ENCODE measurements around the gene PIGK.
"Not testable (repeated sequence)": the region's sequence is repeated elsewhere in the genome, so short reads cannot be mapped to it uniquely, and the experiment has no call there.

Gene PIGK

GRCh38 chr1:77188770-77189169 lies 30.5 kb downstream of the PIGK start:
- DNase-seq, result no peak

GRCh38 chr1:77186907-77187306 lies 32.3 kb downstream of the PIGK start:
- not testable (repeated sequence) for DNase-seq

GRCh38 chr1:77182083-77182482 lies 37.1 kb downstream of the PIGK start:
- no peak for DNase-seq

GRCh38 chr1:77179632-77180031 lies 39.6 kb downstream of the PIGK start:
- no peak for DNase-seq

GRCh38 chr1:77175230-77175844 lies 43.9 kb downstream of the PIGK start:
- DNase-seq, result no peak

GRCh38 chr1:77170687-77171086 lies 48.5 kb downstream of the PIGK start:
- DNase-seq, result no peak

- DNase-seq, result no peak
Observed at GRCh38 chr1:77168358-77168757, 50.9 kb downstream of the PIGK start.

GRCh38 chr1:77164434-77164944 lies 54.7 kb downstream of the PIGK start:
- DNase-seq, result no peak

- DNase-seq, result not testable (repeated sequence)
Observed at GRCh38 chr1:77159706-77160105, 59.5 kb downstream of the PIGK start.

- DNase-seq, result no peak
Observed at GRCh38 chr1:77156214-77156613, 63.0 kb downstream of the PIGK start.

- no peak for DNase-seq
Observed at GRCh38 chr1:77146270-77146669, 73.0 kb downstream of the PIGK start.

GRCh38 chr1:77143529-77144121 lies 75.6 kb downstream of the PIGK start:
- DNase-seq, result no peak

- no peak for DNase-seq
Observed at GRCh38 chr1:77139389-77139788, 79.8 kb downstream of the PIGK start.

GRCh38 chr1:77134359-77134758 lies 84.9 kb downstream of the PIGK start:
- DNase-seq, result no peak

GRCh38 chr1:77133731-77134358 lies 85.4 kb downstream of the PIGK start:
- no peak for DNase-seq

GRCh38 chr1:77126307-77126706 lies 92.9 kb downstream of the PIGK start:
- peak; percentile 42 for DNase-seq

- no peak for DNase-seq
Observed at GRCh38 chr1:77121503-77121902, 97.7 kb downstream of the PIGK start.

- DNase-seq, result no peak
Observed at GRCh38 chr1:77120950-77121349, 98.3 kb downstream of the PIGK start.

GRCh38 chr1:77118712-77119111 lies 100.5 kb downstream of the PIGK start:
- DNase-seq, result no peak

- DNase-seq, result no peak
Observed at GRCh38 chr1:77104672-77105071, 114.6 kb downstream of the PIGK start.

GRCh38 chr1:77103486-77103885 lies 115.7 kb downstream of the PIGK start:
- DNase-seq, result no peak

GRCh38 chr1:77100875-77101274 lies 118.4 kb downstream of the PIGK start:
- DNase-seq, result no peak

GRCh38 chr1:77096496-77097255 lies 122.6 kb downstream of the PIGK start:
- DNase-seq, result no peak

- no peak for DNase-seq
Observed at GRCh38 chr1:77095236-77095635, 124.0 kb downstream of the PIGK start.
